ENCODE measurements around the gene VCL.

VCL gene

DNA sequence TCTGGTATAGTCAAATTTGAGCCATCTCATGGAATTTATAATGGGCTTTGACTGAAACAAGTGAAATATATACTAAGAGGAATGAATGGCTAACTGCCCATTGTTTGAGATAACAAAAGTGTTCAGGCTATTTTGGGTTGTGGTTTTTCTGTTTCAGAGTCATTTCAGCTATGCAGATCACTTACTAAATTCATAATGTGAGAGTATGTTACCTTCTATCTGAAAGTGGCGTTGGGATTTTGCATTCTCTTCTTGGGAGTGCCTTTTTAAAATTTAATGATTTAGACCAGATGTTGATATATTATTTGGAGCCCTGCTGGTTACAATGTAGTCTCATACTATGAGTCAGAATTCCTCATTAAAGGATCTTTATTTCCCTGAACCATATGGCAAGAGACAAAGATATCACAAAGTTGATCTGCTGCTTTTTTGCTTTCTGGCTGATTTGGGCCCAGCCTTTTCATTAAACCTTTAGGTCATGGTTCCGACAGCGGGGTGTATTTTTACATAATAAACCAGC, 10.4 kb downstream of the VCL start:
- TF ChIP-seq TAF1 (IDR thresholded peaks at IDR 0.05; ENCODE audit: low read depth), result no peak
- TF ChIP-seq, protein P1, sequence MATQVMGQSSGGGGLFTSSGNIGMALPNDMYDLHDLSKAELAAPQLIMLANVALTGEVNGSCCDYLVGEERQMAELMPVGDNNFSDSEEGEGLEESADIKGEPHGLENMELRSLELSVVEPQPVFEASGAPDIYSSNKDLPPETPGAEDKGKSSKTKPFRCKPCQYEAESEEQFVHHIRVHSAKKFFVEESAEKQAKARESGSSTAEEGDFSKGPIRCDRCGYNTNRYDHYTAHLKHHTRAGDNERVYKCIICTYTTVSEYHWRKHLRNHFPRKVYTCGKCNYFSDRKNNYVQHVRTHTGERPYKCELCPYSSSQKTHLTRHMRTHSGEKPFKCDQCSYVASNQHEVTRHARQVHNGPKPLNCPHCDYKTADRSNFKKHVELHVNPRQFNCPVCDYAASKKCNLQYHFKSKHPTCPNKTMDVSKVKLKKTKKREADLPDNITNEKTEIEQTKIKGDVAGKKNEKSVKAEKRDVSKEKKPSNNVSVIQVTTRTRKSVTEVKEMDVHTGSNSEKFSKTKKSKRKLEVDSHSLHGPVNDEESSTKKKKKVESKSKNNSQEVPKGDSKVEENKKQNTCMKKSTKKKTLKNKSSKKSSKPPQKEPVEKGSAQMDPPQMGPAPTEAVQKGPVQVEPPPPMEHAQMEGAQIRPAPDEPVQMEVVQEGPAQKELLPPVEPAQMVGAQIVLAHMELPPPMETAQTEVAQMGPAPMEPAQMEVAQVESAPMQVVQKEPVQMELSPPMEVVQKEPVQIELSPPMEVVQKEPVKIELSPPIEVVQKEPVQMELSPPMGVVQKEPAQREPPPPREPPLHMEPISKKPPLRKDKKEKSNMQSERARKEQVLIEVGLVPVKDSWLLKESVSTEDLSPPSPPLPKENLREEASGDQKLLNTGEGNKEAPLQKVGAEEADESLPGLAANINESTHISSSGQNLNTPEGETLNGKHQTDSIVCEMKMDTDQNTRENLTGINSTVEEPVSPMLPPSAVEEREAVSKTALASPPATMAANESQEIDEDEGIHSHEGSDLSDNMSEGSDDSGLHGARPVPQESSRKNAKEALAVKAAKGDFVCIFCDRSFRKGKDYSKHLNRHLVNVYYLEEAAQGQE (IDR thresholded peaks at IDR 0.05; ENCODE audit: low read depth), result no peak
- no peak for TF ChIP-seq MAX (IDR thresholded peaks at IDR 0.05)
- no peak for TF ChIP-seq CREB1 (IDR thresholded peaks at IDR 0.05; ENCODE audit: low read depth)

GRCh38 chr10:74011017-74011416, 13.1 kb downstream of the VCL start:
- no peak for TF ChIP-seq MAX (IDR thresholded peaks at IDR 0.05)
- TF ChIP-seq YY1 (IDR thresholded peaks at IDR 0.05; ENCODE audit: low read depth), result no peak
- no peak for TF ChIP-seq CEBPB (IDR thresholded peaks at IDR 0.05)
- TF ChIP-seq RAD21 (IDR thresholded peaks at IDR 0.05; ENCODE audit: low read depth), result no peak

- TF ChIP-seq TEAD4 (IDR thresholded peaks at IDR 0.05) (peak; percentile 20; the same call in 1 of the 2 replicates), EGR1 (IDR thresholded peaks at IDR 0.05) (no peak), CREB1 (IDR thresholded peaks at IDR 0.05; ENCODE audit: low read depth) (no peak), RAD21 (IDR thresholded peaks at IDR 0.05; ENCODE audit: low read depth) (0 out of 2 replicates have a peak, but pooled peaks have one; percentile 12), CEBPB (IDR thresholded peaks at IDR 0.05) (no peak), NFIC (IDR thresholded peaks at IDR 0.05) (peak; percentile 92), EP300 (IDR thresholded peaks at IDR 0.05; ENCODE audit: borderline replicate concordance) (no peak; the same call in 1 of the 2 replicates)
Measured at GRCh38 chr10:74011770-74012169, 13.9 kb downstream of the VCL start.

- TF ChIP-seq CEBPB (IDR thresholded peaks at IDR 0.05), result no peak
- no peak for TF ChIP-seq ZBTB7A (IDR thresholded peaks at IDR 0.05; ENCODE audit: low read depth)
- TF ChIP-seq RAD21 (IDR thresholded peaks at IDR 0.05; ENCODE audit: low read depth), result no peak
- TF ChIP-seq TCF12 (IDR thresholded peaks at IDR 0.05; ENCODE audit: low read depth), result no peak
- no peak for TF ChIP-seq TAF1 (IDR thresholded peaks at IDR 0.05; ENCODE audit: low read depth)
- no peak for TF ChIP-seq FOXM1 (IDR thresholded peaks at IDR 0.05; ENCODE audit: borderline replicate concordance, low read depth)
- no peak for TF ChIP-seq NFIC (IDR thresholded peaks at IDR 0.05)
Measured at GRCh38 chr10:74012480-74012879, 14.6 kb downstream of the VCL start.

DNA sequence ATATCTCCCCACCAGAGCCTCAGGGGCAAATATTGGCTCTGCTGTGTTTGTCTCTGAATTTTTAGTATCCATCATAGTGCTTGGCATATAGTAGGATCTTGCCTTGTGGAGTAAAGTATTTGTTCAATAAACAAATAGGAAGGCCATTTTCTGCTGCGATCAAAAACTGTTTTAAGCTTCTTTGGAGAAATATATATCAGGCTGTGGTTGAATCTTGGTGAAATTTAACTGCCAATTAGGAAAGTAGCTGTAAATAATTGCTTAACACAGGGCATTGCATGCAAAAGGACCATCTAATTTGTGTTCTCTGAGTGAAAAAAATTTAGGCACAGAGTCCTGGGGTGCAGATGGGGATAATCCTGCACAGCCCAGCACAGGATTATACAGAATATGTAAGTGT, 15.1 kb downstream of the VCL start:
- TF ChIP-seq CEBPB (IDR thresholded peaks at IDR 0.05) (no peak), TAF1 (IDR thresholded peaks at IDR 0.05; ENCODE audit: low read depth) (no peak), CREB1 (IDR thresholded peaks at IDR 0.05; ENCODE audit: low read depth) (no peak), MAX (IDR thresholded peaks at IDR 0.05) (no peak), ZBTB7A (IDR thresholded peaks at IDR 0.05; ENCODE audit: low read depth) (no peak), TCF12 (IDR thresholded peaks at IDR 0.05; ENCODE audit: low read depth) (no peak), YY1 (IDR thresholded peaks at IDR 0.05; ENCODE audit: low read depth) (no peak), EP300 (IDR thresholded peaks at IDR 0.05; ENCODE audit: borderline replicate concordance) (no peak), NFIC (IDR thresholded peaks at IDR 0.05) (no peak), TEAD4 (IDR thresholded peaks at IDR 0.05) (no peak), FOXM1 (IDR thresholded peaks at IDR 0.05; ENCODE audit: borderline replicate concordance, low read depth) (no peak), EGR1 (IDR thresholded peaks at IDR 0.05) (no peak), RAD21 (IDR thresholded peaks at IDR 0.05; ENCODE audit: low read depth) (no peak)
- TF ChIP-seq, protein P1 (IDR thresholded peaks at IDR 0.05; ENCODE audit: low read depth), result no peak
- TF ChIP-seq, protein P2, sequence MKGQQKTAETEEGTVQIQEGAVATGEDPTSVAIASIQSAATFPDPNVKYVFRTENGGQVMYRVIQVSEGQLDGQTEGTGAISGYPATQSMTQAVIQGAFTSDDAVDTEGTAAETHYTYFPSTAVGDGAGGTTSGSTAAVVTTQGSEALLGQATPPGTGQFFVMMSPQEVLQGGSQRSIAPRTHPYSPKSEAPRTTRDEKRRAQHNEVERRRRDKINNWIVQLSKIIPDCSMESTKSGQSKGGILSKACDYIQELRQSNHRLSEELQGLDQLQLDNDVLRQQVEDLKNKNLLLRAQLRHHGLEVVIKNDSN (IDR thresholded peaks at IDR 0.05), result no peak

DNA sequence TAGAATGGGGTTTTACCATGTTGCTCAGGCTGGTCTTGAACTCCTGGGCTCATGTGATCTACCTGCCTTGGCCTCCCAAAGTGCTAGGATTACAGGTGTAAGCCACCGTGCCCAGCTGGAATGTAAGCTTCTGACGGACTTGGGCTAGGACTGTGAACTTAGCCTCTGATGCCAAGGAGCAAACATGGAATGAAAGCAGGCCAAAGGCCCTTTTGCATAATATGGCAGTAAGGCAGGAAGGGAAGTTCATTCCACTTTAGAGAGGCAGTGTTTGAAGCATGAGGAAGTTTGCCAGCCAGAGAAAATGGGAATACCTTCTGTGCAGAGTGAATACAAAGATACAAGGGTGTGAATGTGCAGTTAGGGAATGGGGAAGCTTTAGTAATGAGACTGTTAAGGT, 20.3 kb downstream of the VCL start:
- TF ChIP-seq, protein P2 (IDR thresholded peaks at IDR 0.05), result no peak
